Spleen (tissue), 7 donors: ENCODE measurements around the gene SH2D2A.

ENCODE experiments used
- CTCF ChIP-seq, 11 experiments: fragments of 200-600 bp in 7 of 11; fragments of 450-650 bp in 4 of 11; sonication (generic) in 4 of 11; IDR thresholded peaks in 8 of 11; conservative IDR thresholded peaks in 3 of 11; 1 replicate in 7 of 11; 2 replicates in 4 of 11; pipeline versions ENCODE4 v1.4.0 to v1.8.0; 2016 to 2021; ENCODE audit warnings: antibody characterized with exemption in 11 of 11, inconsistent platforms in 4 of 11, mild to moderate bottlenecking in 1 of 11
- POLR2A ChIP-seq, 3 donors: fragments of 450-650 bp; IDR thresholded peaks; one replicate each; pipeline ENCODE4 v1.5.1; 2017; ENCODE audit warnings: antibody characterized with exemption in 3 of 3, mild to moderate bottlenecking in 1 of 3
- POLR2AphosphoS5 ChIP-seq, 3 donors: sonication (generic); formaldehyde crosslinking; IDR thresholded peaks; one replicate each; pipeline ENCODE4 v1.5.1; 2017; ENCODE audit warnings: antibody characterized with exemption in 3 of 3
- donor health status: DM: no; HTN: no; CAD: no; lungs with moderate emphysema.
- donor health status: DM: no; HTN: no; CAD: no.
- donor health status: DM: no; HTN: no; CAD: no.

GRCh38 chr1:156781585-156782186, 35.0 kb downstream of the SH2D2A start:
- no peak for TF ChIP-seq CTCF (IDR thresholded peaks at IDR 0.05 in 8 of 11, conservative IDR thresholded peaks at IDR 0.05 in 3 of 11)
- TF ChIP-seq POLR2A (IDR thresholded peaks at IDR 0.05): no peak
- no peak for TF ChIP-seq POLR2AphosphoS5 (IDR thresholded peaks at IDR 0.05)
